HEK293T (cell line): ENCODE results near the gene KIF16B.

Source experiments
- CTBP1 ChIP-seq: fragments of 450-650 bp; IDR thresholded peaks from 2 replicates; pipeline ENCODE4 v1.6.1; 2016; ENCODE audit warnings: borderline replicate concordance
- ELF4 ChIP-seq: fragments of 450-650 bp; IDR thresholded peaks from 2 replicates; pipeline ENCODE4 v1.6.1; 2017; ENCODE audit warnings: antibody characterized with exemption
- FOXA1 ChIP-seq: fragments of 450-650 bp; IDR thresholded peaks from 2 replicates; pipeline ENCODE4 v1.6.1; 2016; ENCODE audit warnings: mild to moderate bottlenecking
- FOXK2 ChIP-seq: fragments of 450-650 bp; IDR thresholded peaks from 2 replicates; pipeline ENCODE4 v1.6.1; 2016; ENCODE audit warnings: mild to moderate bottlenecking
- FOXM1 ChIP-seq: fragments of 450-650 bp; IDR thresholded peaks from 2 replicates; pipeline ENCODE4 v1.6.1; 2017; ENCODE audit warnings: mild to moderate bottlenecking, borderline replicate concordance
- HDGF ChIP-seq: fragments of 450-650 bp; IDR thresholded peaks from 2 replicates; pipeline ENCODE4 v1.6.1; 2017; ENCODE audit warnings: antibody characterized with exemption, borderline replicate concordance
- L3MBTL2 ChIP-seq: fragments of 450-650 bp; conservative IDR thresholded peaks from 2 replicates; pipeline ENCODE4 v1.6.1; 2016; ENCODE audit warnings: mild to moderate bottlenecking
- SP1 ChIP-seq: fragments of 450-650 bp; IDR thresholded peaks from 2 replicates; pipeline ENCODE4 v1.6.1; 2017
- SUZ12 ChIP-seq: fragments of 450-650 bp; IDR thresholded peaks from 2 replicates; pipeline ENCODE4 v1.6.1; 2016; ENCODE audit warnings: mild to moderate bottlenecking
- TARDBP ChIP-seq: fragments of 450-650 bp; IDR thresholded peaks from 2 replicates; pipeline ENCODE4 v1.6.1; 2016
- TF ChIP-seq, protein P1 (sequence below): fragments of 450-650 bp; IDR thresholded peaks from 2 replicates; pipeline ENCODE4 v1.6.1; 2016

DNA sequence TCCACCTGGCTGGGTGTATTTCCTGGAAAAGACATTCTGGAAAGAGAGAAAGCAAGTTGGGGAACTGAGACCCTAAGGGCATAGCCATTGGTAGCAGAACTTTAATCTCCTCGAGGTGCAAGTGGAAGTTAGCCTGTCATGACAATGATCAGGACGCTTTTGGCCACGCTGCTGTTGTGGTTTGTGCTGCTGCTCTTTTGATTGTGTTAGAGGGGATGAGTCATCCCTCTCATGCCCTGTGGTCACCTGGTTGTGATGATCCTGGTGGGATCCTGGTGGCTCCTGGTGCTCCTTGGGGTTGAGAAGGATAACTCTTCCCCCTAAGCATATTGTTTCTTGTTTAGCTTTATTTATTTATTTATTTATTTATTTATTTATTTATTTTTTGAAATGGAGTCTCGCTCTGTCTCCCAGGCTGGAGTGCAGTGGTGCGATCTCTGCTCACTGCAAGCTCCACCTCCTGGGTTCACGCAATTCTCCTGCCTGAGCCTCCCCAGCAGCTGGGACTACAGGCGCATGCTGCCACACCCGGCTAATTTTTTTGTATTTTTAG, 350.3 kb downstream of the KIF16B start:
- TF ChIP-seq CTBP1 (no peak), L3MBTL2 (no peak), FOXM1 (no peak), SP1 (no peak), HDGF (no peak), TARDBP (no peak), FOXA1 (no peak), FOXK2 (no peak), SUZ12 (no peak), ELF4 (no peak)
- TF ChIP-seq, protein P1, sequence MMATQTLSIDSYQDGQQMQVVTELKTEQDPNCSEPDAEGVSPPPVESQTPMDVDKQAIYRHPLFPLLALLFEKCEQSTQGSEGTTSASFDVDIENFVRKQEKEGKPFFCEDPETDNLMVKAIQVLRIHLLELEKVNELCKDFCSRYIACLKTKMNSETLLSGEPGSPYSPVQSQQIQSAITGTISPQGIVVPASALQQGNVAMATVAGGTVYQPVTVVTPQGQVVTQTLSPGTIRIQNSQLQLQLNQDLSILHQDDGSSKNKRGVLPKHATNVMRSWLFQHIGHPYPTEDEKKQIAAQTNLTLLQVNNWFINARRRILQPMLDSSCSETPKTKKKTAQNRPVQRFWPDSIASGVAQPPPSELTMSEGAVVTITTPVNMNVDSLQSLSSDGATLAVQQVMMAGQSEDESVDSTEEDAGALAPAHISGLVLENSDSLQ = no peak
